Neural crest cell (in vitro differentiated cells): ENCODE measurements around the gene PLEKHG5. TPM values are rescaled to one million over a fixed set of nuclear protein-coding genes. Genes with fewer than 3 reads are reported as not detected.

Source experiments
- DNase-seq: peaks from one replicate; pipeline ENCODE4 v3.0.0; 2021; ENCODE audit warnings: low read depth, mixed read lengths, low spot score
- H3K27ac Mint-ChIP-seq: one replicate; pipeline ENCODE4 v1.8.0; 2021; ENCODE audit warnings: mild to moderate bottlenecking, mixed read lengths; ENCODE audit not compliant: unreplicated experiment
- H3K27me3 Mint-ChIP-seq: 2 replicates; pipeline ENCODE4 v1.8.0; 2021; ENCODE audit warnings: low read depth, mild to moderate bottlenecking, mixed read lengths
- H3K36me3 Mint-ChIP-seq: 2 replicates; pipeline ENCODE4 v1.8.0; 2021; ENCODE audit warnings: low read depth, mild to moderate bottlenecking, mixed read lengths
- H3K4me1 Mint-ChIP-seq: 2 replicates; pipeline ENCODE4 v1.8.0; 2021; ENCODE audit warnings: mixed read lengths
- H3K4me3 Mint-ChIP-seq: one replicate; pipeline ENCODE4 v1.8.0; 2021; ENCODE audit warnings: mild to moderate bottlenecking, mixed read lengths
- H3K9me3 Mint-ChIP-seq: 2 replicates; pipeline ENCODE4 v1.8.0; 2021; ENCODE audit warnings: mixed read lengths
- long read RNA-seq: library from polyadenylated mRNA; unstranded; transcript quantifications from one replicate; pipeline ENCODE4 v2.0.0, GENCODE V29; 2020
- total RNA-seq: library from RNA; stranded (reverse); gene quantifications from 2 replicates; pipeline ENCODE4 v1.2.1, GENCODE V29; 2021
- TF ChIP-seq, protein P1 (sequence below): fragments of 200-600 bp; sonication (generic); conservative IDR thresholded peaks from 2 replicates; pipeline ENCODE4 v1.5.0; 2021; ENCODE audit warnings: antibody characterized with exemption, mild to moderate bottlenecking

The PLEKHG5 gene, protein sequence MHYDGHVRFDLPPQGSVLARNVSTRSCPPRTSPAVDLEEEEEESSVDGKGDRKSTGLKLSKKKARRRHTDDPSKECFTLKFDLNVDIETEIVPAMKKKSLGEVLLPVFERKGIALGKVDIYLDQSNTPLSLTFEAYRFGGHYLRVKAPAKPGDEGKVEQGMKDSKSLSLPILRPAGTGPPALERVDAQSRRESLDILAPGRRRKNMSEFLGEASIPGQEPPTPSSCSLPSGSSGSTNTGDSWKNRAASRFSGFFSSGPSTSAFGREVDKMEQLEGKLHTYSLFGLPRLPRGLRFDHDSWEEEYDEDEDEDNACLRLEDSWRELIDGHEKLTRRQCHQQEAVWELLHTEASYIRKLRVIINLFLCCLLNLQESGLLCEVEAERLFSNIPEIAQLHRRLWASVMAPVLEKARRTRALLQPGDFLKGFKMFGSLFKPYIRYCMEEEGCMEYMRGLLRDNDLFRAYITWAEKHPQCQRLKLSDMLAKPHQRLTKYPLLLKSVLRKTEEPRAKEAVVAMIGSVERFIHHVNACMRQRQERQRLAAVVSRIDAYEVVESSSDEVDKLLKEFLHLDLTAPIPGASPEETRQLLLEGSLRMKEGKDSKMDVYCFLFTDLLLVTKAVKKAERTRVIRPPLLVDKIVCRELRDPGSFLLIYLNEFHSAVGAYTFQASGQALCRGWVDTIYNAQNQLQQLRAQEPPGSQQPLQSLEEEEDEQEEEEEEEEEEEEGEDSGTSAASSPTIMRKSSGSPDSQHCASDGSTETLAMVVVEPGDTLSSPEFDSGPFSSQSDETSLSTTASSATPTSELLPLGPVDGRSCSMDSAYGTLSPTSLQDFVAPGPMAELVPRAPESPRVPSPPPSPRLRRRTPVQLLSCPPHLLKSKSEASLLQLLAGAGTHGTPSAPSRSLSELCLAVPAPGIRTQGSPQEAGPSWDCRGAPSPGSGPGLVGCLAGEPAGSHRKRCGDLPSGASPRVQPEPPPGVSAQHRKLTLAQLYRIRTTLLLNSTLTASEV
- total RNA-seq, result 28.9 and 31.7 TPM in 2 replicates
- long read RNA-seq, partial matches to known transcripts, result 0 of 1 reads
- long read RNA-seq, other reads (novel, unspliced or antisense), result 1 of 1 reads

DNA sequence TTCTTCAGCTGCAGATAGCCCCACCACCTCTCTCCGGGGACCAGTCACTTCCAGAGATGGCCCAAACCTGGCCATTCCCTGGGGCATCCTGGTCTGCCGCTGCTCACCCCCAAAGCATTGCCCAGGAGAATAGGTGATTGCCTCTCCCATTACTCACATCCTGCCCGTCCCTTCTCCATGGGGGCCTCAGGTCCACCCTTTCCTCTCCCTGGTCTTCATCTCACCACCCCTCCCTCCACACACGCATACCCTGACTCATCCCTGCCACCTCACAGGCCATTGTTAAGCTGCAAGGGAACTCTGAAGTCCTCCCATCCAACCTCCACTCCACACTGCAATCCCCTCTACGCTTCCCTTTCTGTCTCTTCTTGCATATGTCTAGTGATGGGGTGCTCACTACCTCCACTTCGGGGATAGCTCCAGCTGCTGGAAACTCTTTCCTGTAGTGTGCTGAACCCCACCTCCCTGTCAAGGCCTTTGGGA, at the start of gene PLEKHG5:
Gene PLEKHG5 (minus strand): TSS at position 188 of the 483 bp plus-strand sequence. CDS start 14,096 bp downstream, outside the sequence.
- no peaks in the 10 kb centered on the region for H3K9me3 Mint-ChIP-seq
- H3K27ac Mint-ChIP-seq, result no peak within 1 kb of the TSS
- H3K27me3 Mint-ChIP-seq, result peaks cover 1% of the 10 kb centered on the region

DNA sequence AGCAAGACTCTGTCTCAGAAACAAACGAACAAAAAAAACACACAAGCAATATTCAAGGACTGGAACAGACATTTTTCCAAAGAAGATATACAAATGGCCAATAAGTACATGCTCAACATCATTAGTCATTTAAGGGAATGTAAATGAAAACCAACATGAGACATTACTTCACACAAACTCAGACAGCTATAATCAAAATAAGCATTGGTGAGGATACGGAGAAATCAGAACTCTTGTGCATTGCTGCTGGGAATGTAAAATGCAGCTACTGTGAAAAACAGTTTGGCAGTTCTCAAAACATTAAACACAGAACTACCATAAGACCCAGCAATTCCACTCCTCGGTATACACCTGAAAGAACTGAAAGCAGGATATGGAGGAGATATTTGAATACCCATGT, 47.5 kb upstream of the PLEKHG5 start:
- TF ChIP-seq, protein P1, sequence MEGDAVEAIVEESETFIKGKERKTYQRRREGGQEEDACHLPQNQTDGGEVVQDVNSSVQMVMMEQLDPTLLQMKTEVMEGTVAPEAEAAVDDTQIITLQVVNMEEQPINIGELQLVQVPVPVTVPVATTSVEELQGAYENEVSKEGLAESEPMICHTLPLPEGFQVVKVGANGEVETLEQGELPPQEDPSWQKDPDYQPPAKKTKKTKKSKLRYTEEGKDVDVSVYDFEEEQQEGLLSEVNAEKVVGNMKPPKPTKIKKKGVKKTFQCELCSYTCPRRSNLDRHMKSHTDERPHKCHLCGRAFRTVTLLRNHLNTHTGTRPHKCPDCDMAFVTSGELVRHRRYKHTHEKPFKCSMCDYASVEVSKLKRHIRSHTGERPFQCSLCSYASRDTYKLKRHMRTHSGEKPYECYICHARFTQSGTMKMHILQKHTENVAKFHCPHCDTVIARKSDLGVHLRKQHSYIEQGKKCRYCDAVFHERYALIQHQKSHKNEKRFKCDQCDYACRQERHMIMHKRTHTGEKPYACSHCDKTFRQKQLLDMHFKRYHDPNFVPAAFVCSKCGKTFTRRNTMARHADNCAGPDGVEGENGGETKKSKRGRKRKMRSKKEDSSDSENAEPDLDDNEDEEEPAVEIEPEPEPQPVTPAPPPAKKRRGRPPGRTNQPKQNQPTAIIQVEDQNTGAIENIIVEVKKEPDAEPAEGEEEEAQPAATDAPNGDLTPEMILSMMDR, result no peak
- no peaks in the 10 kb centered on the region for H3K27me3 Mint-ChIP-seq
- no peak for DNase-seq
- H3K27ac Mint-ChIP-seq, result no peak overlapping the region
- no peaks in the 10 kb centered on the region for H3K9me3 Mint-ChIP-seq
- H3K4me3 Mint-ChIP-seq, result no peak overlapping the region
- no peaks in the 10 kb centered on the region for H3K4me1 Mint-ChIP-seq
- H3K36me3 Mint-ChIP-seq, result peaks cover 6% of the 10 kb centered on the region

More for the DNA sequence above, at the start of gene PLEKHG5:
- Mint-ChIP-seq H3K4me1 (peaks cover 14% of the 10 kb centered on the region), H3K36me3 (no peaks in the 10 kb centered on the region), H3K4me3 (peak within 1 kb of the TSS; percentile 88)
- no peak for DNase-seq
- TF ChIP-seq, protein P1, result no peak

DNA sequence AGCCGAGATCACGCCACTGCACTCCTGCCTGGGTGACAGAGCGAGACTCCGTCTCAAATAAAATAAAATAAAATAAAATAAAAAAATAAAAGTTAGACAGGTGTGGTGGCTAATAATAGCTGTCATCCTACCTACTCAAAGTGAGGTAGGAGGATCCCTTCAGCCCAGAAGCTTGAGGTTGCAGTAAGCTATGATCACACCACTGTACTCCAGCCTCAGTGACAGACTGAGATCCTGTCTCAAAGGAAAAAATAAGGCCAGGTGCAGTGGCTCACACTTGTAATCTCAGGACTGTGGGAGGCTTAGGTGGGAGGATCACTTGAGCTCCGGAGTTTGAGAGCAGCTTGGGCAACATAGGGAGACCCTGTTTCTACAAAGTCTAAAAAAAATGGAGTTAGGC, 44.8 kb upstream of the PLEKHG5 start:
- Mint-ChIP-seq H3K4me1 (no peaks in the 10 kb centered on the region), H3K27ac (peak overlapping the region; percentile 50), H3K27me3 (no peaks in the 10 kb centered on the region), H3K9me3 (no peaks in the 10 kb centered on the region), H3K36me3 (peaks cover 7% of the 10 kb centered on the region), H3K4me3 (no peak overlapping the region)
- no peak for DNase-seq
- TF ChIP-seq, protein P1, result no peak

- TF ChIP-seq, protein P1, result no peak
- H3K4me1 Mint-ChIP-seq, result no peaks in the 10 kb centered on the region
- peak overlapping the region; percentile 31 for H3K27ac Mint-ChIP-seq
These were observed 43.7 kb upstream of the PLEKHG5 start for GRCh38 chr1:6535214-6535613.

GRCh38 chr1:6534248-6534822, 42.9 kb upstream of the PLEKHG5 start:
- no peak for DNase-seq
- Mint-ChIP-seq H3K27me3 (no peaks in the 10 kb centered on the region), H3K4me1 (no peaks in the 10 kb centered on the region), H3K36me3 (peaks cover 7% of the 10 kb centered on the region), H3K9me3 (no peaks in the 10 kb centered on the region), H3K4me3 (no peak overlapping the region), H3K27ac (no peak overlapping the region)
- TF ChIP-seq, protein P1, result no peak

More at GRCh38 chr1:6535214-6535613, 43.7 kb upstream of the PLEKHG5 start:
- Mint-ChIP-seq H3K4me3 (no peak overlapping the region), H3K27me3 (no peaks in the 10 kb centered on the region), H3K36me3 (peaks cover 7% of the 10 kb centered on the region), H3K9me3 (no peaks in the 10 kb centered on the region)
- no peak for DNase-seq
